ENCODE measurements around the gene SENP1. TPM values are rescaled to one million over a fixed set of nuclear protein-coding genes. Genes with fewer than 3 reads are reported as not detected.

SENP1 gene
- total RNA-seq, 1 donor from 2014 or later: 24.2 TPM

GRCh38 chr12:48009471-48009870, 96.4 kb downstream of the SENP1 start:
- Mint-ChIP-seq H3K9me3 (ENCODE audit: unreplicated experiment) (peaks cover 5% of the 10 kb centered on the region), H3K4me3 (ENCODE audit: unreplicated experiment) (no peak overlapping the region), H3K4me1 (ENCODE audit: low read depth, unreplicated experiment) (peaks cover 9% of the 10 kb centered on the region), H3K27me3 (ENCODE audit: unreplicated experiment) (peaks cover 24% of the 10 kb centered on the region), H3K36me3 (ENCODE audit: unreplicated experiment) (peaks cover 9% of the 10 kb centered on the region), H3K27ac (ENCODE audit: unreplicated experiment) (no peak overlapping the region)
- no peak for TF ChIP-seq CTCF (IDR thresholded peaks at IDR 0.05; ENCODE audit: partially characterized antibody, unreplicated experiment)
- DNase-seq: no peak

GRCh38 chr12:48008950-48009349, 96.9 kb downstream of the SENP1 start:
- TF ChIP-seq CTCF (IDR thresholded peaks at IDR 0.05; ENCODE audit: partially characterized antibody, unreplicated experiment): no peak
- DNase-seq: no peak
- H3K27me3 Mint-ChIP-seq (ENCODE audit: unreplicated experiment): peaks cover 22% of the 10 kb centered on the region
- H3K27ac Mint-ChIP-seq (ENCODE audit: unreplicated experiment): no peak overlapping the region
- H3K9me3 Mint-ChIP-seq (ENCODE audit: unreplicated experiment): peaks cover 5% of the 10 kb centered on the region
- H3K4me3 Mint-ChIP-seq (ENCODE audit: unreplicated experiment): no peak overlapping the region
- peaks cover 9% of the 10 kb centered on the region for H3K36me3 Mint-ChIP-seq (ENCODE audit: unreplicated experiment)
- peaks cover 9% of the 10 kb centered on the region for H3K4me1 Mint-ChIP-seq (ENCODE audit: low read depth, unreplicated experiment)

- TF ChIP-seq CTCF (IDR thresholded peaks at IDR 0.05; ENCODE audit: partially characterized antibody, unreplicated experiment): no peak
- Mint-ChIP-seq H3K4me3 (ENCODE audit: unreplicated experiment) (no peak overlapping the region), H3K9me3 (ENCODE audit: unreplicated experiment) (peaks cover 5% of the 10 kb centered on the region), H3K36me3 (ENCODE audit: unreplicated experiment) (peaks cover 9% of the 10 kb centered on the region), H3K27ac (ENCODE audit: unreplicated experiment) (no peak overlapping the region), H3K4me1 (ENCODE audit: low read depth, unreplicated experiment) (peaks cover 12% of the 10 kb centered on the region), H3K27me3 (ENCODE audit: unreplicated experiment) (peaks cover 25% of the 10 kb centered on the region)
- no peak for DNase-seq
Observed at GRCh38 chr12:48008349-48008748, 97.5 kb downstream of the SENP1 start.

- DNase-seq: no peak
- Mint-ChIP-seq H3K4me1 (ENCODE audit: low read depth, unreplicated experiment) (peaks cover 20% of the 10 kb centered on the region), H3K27me3 (ENCODE audit: unreplicated experiment) (peaks cover 25% of the 10 kb centered on the region), H3K27ac (ENCODE audit: unreplicated experiment) (no peak overlapping the region), H3K36me3 (ENCODE audit: unreplicated experiment) (peaks cover 9% of the 10 kb centered on the region), H3K4me3 (ENCODE audit: unreplicated experiment) (no peak overlapping the region), H3K9me3 (ENCODE audit: unreplicated experiment) (peaks cover 5% of the 10 kb centered on the region)
- no peak for TF ChIP-seq CTCF (IDR thresholded peaks at IDR 0.05; ENCODE audit: partially characterized antibody, unreplicated experiment)
Observed at GRCh38 chr12:48007206-48007605, 98.7 kb downstream of the SENP1 start.

GRCh38 chr12:48005750-48006021, 100.2 kb downstream of the SENP1 start:
- DNase-seq: no peak
- Mint-ChIP-seq H3K36me3 (ENCODE audit: unreplicated experiment) (peaks cover 9% of the 10 kb centered on the region), H3K27ac (ENCODE audit: unreplicated experiment) (no peak overlapping the region), H3K9me3 (ENCODE audit: unreplicated experiment) (peaks cover 5% of the 10 kb centered on the region), H3K4me1 (ENCODE audit: low read depth, unreplicated experiment) (peaks cover 17% of the 10 kb centered on the region), H3K27me3 (ENCODE audit: unreplicated experiment) (peaks cover 24% of the 10 kb centered on the region), H3K4me3 (ENCODE audit: unreplicated experiment) (peak overlapping the region; percentile 43)
- no peak for TF ChIP-seq CTCF (IDR thresholded peaks at IDR 0.05; ENCODE audit: partially characterized antibody, unreplicated experiment)
